Loucy (cell line): ENCODE data around the gene CCDC47.

Experiments
- H2AFZ ChIP-seq: fragments of 200-600 bp; sonication (generic); 2 replicates; pipeline ENCODE4 v1.6.0; 2016; ENCODE audit warnings: antibody characterized with exemption, mild to moderate bottlenecking, low read length, moderate library complexity
- H3F3A ChIP-seq: fragments of 200-600 bp; 2 replicates; pipeline ENCODE4 v1.6.0; 2016; ENCODE audit warnings: antibody characterized with exemption, low read depth, mild to moderate bottlenecking
- H3K27me3 ChIP-seq: fragments of 200-600 bp; sonication (generic); 2 replicates; pipeline ENCODE4 v1.6.1; 2014; ENCODE audit warnings: low read length, mild to moderate bottlenecking; ENCODE audit not compliant: insufficient read depth, poor library complexity, severe bottlenecking
- H3K36me3 ChIP-seq: fragments of 200-600 bp; sonication (generic); 2 replicates; pipeline ENCODE4 v1.6.1; 2016; ENCODE audit warnings: low read length; ENCODE audit not compliant: insufficient read depth
- H3K4me1 ChIP-seq: fragments of 200-600 bp; sonication (generic); 2 replicates; pipeline ENCODE4 v1.5.1; 2014; ENCODE audit warnings: low read length, mild to moderate bottlenecking; ENCODE audit not compliant: insufficient read depth, poor library complexity, severe bottlenecking
- H3K4me2 ChIP-seq: fragments of 200-600 bp; sonication (generic); 2 replicates; pipeline ENCODE4 v1.6.0; 2014; ENCODE audit warnings: antibody characterized with exemption, low read length, low read depth, mild to moderate bottlenecking; ENCODE audit not compliant: poor library complexity, severe bottlenecking
- H3K4me3 ChIP-seq: fragments of 200-600 bp; sonication (generic); 2 replicates; pipeline ENCODE4 v1.5.1; 2014; ENCODE audit warnings: low read length, mild to moderate bottlenecking, mixed read lengths; ENCODE audit not compliant: poor library complexity, severe bottlenecking
- H3K79me2 ChIP-seq: fragments of 200-600 bp; sonication (generic); 2 replicates; pipeline ENCODE4 v1.6.1; 2014; ENCODE audit warnings: low read length; ENCODE audit not compliant: insufficient read depth
- H3K9ac ChIP-seq: fragments of 200-600 bp; sonication (generic); 2 replicates; pipeline ENCODE4 v1.6.0; 2014; ENCODE audit warnings: mild to moderate bottlenecking, low read depth, low read length, moderate library complexity; ENCODE audit not compliant: poor library complexity, severe bottlenecking
- H3K9me2 ChIP-seq: fragments of 200-600 bp; sonication (generic); replicated peaks from 2 replicates; pipeline ENCODE4 v1.6.1; 2016; ENCODE audit warnings: low read depth, low read length, mixed read lengths
- H3K9me3 ChIP-seq: fragments of 200-600 bp; sonication (generic); 2 replicates; pipeline ENCODE4 v1.6.1; 2014; ENCODE audit warnings: mild to moderate bottlenecking, antibody characterized with exemption, low read length, low read depth; ENCODE audit not compliant: insufficient read depth
- H4K20me1 ChIP-seq: fragments of 200-600 bp; sonication (generic); 2 replicates; pipeline ENCODE4 v1.6.0; 2014; ENCODE audit warnings: antibody characterized with exemption, low read length, mild to moderate bottlenecking; ENCODE audit not compliant: insufficient read depth, poor library complexity, severe bottlenecking
- CTCF ChIP-seq: fragments of 200-600 bp; sonication (generic); conservative IDR thresholded peaks from 2 replicates; pipeline ENCODE4 v1.5.1; 2014; ENCODE audit warnings: mild to moderate bottlenecking, antibody characterized with exemption, low read length
- EZH2phosphoT487 ChIP-seq: fragments of 200-600 bp; IDR thresholded peaks from 2 replicates; pipeline ENCODE4 v1.6.1; 2018; ENCODE audit warnings: antibody characterized with exemption, mild to moderate bottlenecking, moderate library complexity, borderline replicate concordance

CCDC47 gene

DNA sequence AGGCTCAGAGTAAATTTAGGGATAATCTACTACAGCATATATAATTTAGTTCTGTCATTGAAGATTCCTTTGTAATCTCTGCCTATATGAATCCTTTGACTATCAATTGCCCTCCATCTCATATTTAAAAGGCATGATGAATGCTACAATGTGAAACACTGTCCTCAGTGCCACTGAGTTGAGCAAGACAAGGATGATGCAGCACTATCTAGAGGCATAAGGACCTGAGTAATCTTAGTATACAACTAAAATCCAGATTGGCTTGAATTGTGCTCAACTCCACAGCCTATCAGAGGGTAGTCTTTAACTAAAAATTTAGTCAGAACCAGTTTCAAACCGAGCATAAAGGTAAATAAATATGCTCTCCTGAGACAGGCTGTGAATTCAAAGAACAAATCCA is 20.2 kb downstream of the CCDC47 start:
- Histone ChIP-seq H3K9me3 (no peaks in the 10 kb centered on the region), H3K36me3 (peaks cover 76% of the 10 kb centered on the region), H3K27me3 (no peaks in the 10 kb centered on the region), H2AFZ (no peak overlapping the region), H3K4me3 (no peak overlapping the region), H3K79me2 (no peaks in the 10 kb centered on the region), H3K4me2 (no peak overlapping the region), H3K9me2 (no peaks in the 10 kb centered on the region), H4K20me1 (no peaks in the 10 kb centered on the region), H3K9ac (no peak overlapping the region), H3F3A (no peaks in the 10 kb centered on the region), H3K4me1 (no peaks in the 10 kb centered on the region)
- no peak for TF ChIP-seq CTCF
- no peak for TF ChIP-seq EZH2phosphoT487

DNA sequence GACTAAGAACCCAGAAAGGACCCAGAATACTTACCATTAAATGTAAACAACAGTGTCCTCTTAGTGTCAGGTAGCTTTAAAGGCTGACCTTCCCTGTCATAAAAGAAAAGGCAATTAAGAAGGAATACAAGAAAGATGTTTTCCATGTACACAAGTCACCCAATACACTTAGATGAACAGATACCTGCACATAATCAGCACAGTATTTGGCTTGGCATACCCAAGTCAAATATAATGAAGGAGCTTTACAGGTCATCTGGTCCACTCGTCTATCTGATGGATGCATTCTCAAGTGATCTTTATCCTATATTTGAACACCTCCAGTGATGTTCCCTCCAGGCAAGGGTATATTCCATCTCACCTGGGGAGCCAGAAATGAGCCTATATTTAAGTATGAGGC is 20.7 kb downstream of the CCDC47 start:
- H3F3A ChIP-seq = no peaks in the 10 kb centered on the region
- peaks cover 76% of the 10 kb centered on the region for H3K36me3 ChIP-seq
- H4K20me1 ChIP-seq = no peaks in the 10 kb centered on the region
- H3K9ac ChIP-seq = no peak overlapping the region
- H3K27me3 ChIP-seq = no peaks in the 10 kb centered on the region
- no peaks in the 10 kb centered on the region for H3K9me3 ChIP-seq
- no peak overlapping the region for H3K4me3 ChIP-seq
- no peak overlapping the region for H2AFZ ChIP-seq
- H3K79me2 ChIP-seq = no peaks in the 10 kb centered on the region
- H3K4me2 ChIP-seq = no peak overlapping the region
- TF ChIP-seq EZH2phosphoT487 (no peak), CTCF (no peak)
- H3K4me1 ChIP-seq = no peaks in the 10 kb centered on the region
- H3K9me2 ChIP-seq = no peaks in the 10 kb centered on the region

DNA sequence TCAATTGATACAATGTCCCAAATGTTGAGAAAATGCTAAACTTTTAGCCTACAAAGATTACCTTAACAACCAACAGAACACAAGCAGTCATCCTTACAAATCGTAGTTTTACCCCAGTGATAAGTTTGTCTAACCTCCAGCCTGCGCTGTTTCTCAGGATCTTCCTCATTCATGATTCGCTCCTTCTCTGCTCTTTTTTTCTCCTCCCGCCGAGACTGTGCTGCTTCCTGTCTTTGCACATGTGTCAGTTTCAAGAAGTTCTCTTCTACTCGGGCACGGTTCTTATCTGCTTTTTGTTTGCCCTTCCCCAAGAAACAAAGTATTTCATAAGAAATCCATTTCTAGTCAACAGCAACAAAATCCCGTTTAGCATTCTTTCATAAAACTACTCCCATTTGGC is 21.6 kb downstream of the CCDC47 start:
- Histone ChIP-seq H3K79me2 (no peaks in the 10 kb centered on the region), H2AFZ (no peak overlapping the region), H3K9ac (no peak overlapping the region), H3K9me2 (no peaks in the 10 kb centered on the region), H3K9me3 (no peaks in the 10 kb centered on the region), H4K20me1 (no peaks in the 10 kb centered on the region), H3F3A (no peaks in the 10 kb centered on the region), H3K4me3 (no peak overlapping the region), H3K4me1 (no peaks in the 10 kb centered on the region), H3K36me3 (peaks cover 75% of the 10 kb centered on the region), H3K4me2 (no peak overlapping the region), H3K27me3 (no peaks in the 10 kb centered on the region)
- TF ChIP-seq CTCF (no peak), EZH2phosphoT487 (no peak)
